HG03025 (cell line): ENCODE results near the gene AGFG1.
"Not testable (repeated sequence)": the region's sequence is repeated elsewhere in the genome, so short reads cannot be mapped to it uniquely, and the experiment has no call there.

Experiments used
- ATAC-seq: cut with Tn5 transposase; IDR thresholded peaks from one replicate; pipeline ENCODE4 v1.9.1; 2021; ENCODE audit warnings: mild to moderate bottlenecking, moderate library complexity; ENCODE audit not compliant: unreplicated experiment, low FRiP score

The AGFG1 gene

DNA sequence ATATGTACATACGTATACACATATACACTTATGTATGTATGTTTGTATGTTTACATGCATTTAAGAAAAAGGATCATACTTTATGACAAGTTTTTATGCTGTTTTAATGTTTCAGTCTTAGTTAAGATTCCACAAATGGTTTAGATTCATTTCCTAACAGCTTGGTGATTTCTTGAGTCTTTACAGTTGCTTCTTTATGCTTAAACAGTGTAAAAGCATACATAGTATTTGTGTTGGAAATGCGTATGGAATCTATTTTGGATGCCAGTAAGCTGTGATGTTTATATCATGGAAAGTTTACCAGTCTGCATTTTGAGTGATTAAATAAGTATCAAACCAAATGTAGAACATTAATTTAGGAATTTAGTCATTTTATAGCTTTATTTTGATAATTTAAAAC lies 55.4 kb downstream of the AGFG1 start:
- no peak for ATAC-seq

DNA sequence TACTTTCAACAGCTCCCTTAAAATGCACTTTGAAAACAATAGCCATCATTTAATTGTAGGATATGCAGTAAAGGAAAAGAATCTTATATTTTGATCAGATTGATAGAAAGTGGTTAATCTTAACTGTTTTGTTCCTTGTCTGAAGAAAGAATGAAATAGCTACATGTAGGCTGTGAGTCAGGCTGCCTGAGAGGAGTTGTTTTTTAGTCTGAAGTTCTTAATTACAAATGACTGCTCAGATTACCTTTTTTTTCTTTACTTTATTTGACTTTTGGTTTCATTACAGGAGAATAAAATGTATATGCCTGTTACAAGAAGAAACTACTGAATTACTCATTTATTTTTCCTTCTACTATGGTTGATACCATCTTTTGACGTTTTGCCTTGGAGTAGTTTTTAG lies 56.8 kb downstream of the AGFG1 start:
- no peak for ATAC-seq

DNA sequence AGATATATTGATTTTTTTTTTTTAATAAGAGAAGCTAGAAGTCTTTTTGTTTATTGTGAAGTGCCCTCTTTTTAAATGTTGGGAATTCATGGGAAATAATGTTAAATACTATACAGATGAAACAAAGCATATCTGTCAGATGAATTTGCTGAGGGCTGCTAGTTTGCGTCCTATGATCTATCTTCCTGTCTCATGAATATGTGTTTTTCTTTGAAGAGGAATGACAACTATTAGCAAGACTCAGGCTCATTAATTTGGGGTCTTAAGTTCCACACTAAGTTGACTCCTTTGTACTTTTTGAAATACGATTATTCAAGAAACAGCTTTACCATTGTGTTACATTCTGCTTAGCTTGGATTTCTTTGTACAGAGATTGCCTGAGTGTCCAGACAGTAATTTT lies 57.9 kb downstream of the AGFG1 start:
- no peak for ATAC-seq

DNA sequence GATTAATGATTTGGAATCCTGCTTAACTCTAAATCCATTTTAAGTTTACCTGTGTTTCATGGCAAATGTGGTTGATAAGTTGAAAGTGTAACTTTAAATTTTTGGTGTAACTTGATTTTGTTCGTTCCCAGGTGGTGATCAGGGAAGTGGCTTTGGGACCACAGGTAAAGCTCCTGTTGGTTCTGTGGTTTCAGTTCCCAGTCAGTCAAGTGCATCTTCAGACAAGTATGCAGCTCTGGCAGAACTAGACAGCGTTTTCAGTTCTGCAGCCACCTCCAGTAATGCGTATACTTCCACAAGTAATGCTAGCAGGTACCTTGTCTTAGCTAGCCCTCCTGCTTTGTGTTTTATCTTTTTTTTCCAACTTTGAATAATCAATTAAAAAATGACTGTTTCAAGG lies 62.8 kb downstream of the AGFG1 start:
- ATAC-seq: peak; percentile 95

DNA sequence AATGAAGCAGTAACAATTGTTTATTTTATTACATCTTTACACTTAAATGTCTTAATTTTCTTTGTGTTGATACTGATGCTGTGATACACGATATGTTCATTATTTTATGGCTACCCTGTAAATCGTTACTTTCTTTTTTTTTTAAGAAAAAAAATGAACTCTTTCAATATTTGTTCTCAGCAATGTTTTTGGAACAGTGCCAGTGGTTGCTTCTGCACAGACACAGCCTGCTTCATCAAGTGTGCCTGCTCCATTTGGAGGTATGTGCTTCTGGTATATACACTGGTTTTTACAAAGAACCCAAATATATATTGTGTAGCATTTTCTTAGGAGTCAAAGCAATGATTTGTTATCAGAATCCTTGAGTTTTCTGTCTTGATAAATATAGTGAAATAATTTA lies 64.5 kb downstream of the AGFG1 start:
- ATAC-seq: no peak

DNA sequence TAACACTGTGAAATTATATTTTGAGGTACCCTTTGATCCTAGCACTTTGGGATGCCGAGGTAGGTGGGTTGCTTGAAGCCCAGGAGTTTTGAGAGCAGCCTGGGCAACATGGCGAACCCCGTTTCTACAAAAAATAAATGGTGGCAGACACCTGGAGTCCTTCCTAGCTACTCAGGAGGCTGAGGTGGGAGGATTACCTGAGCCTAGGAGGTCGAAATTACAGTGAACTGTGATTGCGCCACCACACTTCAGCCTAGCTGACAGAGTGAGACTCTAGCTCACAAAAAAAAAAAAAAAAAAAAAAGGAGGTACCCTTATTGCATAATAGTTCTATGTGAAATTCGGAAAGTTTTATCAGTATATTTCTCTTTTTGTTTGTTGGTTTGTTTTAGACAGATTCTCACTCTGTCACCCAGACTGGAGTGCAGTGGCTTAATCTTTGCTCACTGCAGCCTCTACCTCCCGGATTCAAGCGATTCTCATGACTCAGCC lies 67.6 kb downstream of the AGFG1 start:
- ATAC-seq: no peak

DNA sequence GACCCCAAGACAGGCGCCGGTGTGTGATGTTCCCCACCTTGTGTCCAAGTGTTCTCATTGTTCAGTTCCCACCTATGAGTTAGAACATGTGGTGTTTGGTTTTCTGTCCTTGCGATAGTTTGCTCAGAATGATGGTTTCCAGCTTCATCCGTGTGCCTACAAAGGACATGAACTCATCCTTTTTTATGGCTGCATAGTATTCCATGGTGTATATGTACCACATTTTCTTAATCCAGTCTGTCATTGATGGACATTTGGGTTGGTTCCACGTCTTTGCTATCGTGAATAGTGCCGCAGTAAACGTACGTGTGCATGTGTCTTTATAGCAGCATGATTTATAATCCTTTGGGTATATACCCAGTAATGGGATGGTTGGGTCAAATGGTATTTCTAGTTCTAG lies 68.4 kb downstream of the AGFG1 start:
- ATAC-seq: not testable (repeated sequence)

DNA sequence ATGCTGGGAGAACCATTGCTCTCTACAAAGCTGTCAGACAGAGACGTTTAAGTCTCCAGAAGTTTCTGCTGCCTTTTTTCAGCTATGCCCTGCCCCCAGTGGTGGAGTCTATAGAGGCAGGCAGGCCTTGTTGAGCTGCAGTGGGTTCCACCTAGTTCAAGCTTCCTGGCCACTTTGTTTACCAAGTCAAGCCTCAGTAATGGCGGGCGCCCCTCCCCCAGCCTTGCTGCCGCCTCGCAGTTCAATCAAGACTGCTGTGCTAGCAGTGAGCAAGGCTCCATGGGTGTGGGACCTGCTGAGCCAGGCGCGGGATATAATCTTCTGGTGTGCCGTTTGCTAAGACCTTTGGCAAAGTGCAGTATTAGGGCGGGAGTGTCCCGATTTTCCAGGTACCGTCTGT lies 74.0 kb downstream of the AGFG1 start:
- no peak for ATAC-seq

DNA sequence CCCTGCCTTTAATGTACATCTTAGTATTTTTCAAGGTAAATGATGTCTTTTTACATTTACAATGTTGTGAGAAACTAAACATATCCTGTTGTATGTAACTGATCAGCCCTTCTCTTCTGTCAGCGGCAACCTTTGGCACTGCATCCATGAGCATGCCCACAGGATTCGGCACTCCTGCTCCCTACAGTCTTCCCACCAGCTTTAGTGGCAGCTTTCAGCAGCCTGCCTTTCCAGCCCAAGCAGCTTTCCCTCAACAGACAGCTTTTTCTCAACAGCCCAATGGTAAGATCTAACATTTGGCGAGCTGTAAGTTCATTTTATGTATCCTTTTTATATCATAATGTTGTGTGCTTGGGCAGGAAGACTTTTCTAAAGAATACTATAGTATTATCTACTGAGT lies 79.9 kb downstream of the AGFG1 start:
- no peak for ATAC-seq

DNA sequence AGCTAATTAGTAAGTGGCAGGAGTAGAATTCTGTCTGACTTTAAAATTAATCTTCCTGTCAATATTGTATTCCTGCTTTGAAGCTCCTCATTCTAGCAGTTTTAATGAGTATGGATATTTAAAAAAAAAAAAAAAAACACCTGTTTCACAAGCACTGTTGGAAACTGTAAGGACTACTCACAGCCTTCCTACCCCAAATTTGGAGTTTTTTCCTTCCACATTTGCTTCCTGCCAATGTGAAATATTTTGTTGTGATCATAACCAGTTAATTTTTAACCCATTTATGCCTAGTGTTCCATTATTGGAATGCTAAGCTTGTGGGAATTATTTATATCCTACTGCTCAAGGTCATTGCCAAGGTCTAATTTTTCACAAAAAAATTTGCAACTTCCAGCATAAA lies 90.6 kb downstream of the AGFG1 start:
- ATAC-seq: no peak

DNA sequence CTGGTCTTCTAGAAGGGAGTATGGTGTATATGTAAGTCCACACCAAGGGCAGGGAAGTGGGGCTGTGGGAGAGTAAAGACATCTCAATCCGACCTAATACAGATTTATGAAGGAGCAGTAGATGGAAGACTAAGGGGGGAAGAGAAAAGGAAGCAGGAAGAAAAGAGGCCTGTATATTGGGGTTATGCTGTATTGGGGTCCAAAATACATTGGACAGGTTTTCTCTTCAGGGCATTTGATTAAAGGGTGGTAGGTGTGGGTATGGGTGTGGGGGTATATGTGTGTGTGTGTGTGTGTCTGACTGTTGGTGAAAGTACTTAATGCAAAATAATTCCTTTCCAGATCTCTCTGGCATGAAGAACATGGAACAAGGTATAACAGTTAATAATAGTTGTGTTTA lies 93.1 kb downstream of the AGFG1 start:
- ATAC-seq: no peak

DNA sequence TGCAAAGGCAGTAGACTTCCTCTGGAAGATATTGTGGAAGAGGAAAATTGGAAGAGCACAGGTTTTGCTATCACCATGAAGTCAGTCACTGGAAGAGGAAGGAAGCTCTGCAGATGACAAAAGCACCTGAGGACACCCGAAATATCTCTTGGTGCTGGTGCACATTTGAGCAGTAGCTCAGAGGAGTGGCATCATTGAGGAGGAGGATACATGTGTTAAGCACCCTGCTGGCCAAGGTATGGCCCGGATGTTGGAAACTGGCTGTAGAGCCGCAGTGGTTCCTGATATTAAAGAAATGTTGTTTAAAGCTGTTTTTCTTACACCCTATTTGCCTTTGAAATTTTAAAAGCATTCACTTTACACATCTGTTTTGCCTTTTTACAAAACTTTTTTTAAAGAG lies 94.1 kb downstream of the AGFG1 start:
- no peak for ATAC-seq

DNA sequence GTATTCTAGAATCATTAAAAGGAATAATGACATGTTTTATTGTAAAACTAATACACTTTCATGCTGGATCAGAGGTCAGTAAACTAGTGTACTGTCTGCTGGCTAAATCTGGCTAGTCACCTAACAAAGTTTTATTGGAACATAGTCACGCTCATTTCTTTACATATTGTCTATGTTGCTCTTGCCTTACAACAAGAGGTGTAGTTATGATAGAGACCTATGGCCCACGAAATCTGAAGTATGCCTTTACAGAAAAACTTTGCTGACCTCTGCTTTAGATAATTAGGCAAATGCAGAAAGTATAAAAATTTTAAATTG lies 96.9 kb downstream of the AGFG1 start:
- no peak for ATAC-seq

DNA sequence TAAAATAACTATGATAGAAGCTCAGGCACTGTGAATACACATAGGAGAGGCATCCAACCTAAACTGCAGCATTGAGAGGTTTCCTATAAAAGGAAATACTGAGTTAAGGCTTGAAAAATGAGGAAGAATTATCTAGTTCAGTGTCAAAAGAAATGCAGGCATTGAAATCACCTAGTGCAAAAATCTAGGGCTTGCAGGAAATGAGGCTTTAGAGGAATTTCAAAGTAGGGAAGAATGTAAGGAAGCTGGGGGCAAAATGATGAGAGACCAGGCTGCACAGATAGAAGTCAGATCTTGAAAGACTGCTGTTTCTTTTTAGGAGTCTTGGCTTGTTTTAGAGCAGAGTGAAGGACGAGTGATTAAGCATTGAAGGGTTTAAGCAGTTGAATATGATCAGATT lies 98.7 kb downstream of the AGFG1 start:
- no peak for ATAC-seq

DNA sequence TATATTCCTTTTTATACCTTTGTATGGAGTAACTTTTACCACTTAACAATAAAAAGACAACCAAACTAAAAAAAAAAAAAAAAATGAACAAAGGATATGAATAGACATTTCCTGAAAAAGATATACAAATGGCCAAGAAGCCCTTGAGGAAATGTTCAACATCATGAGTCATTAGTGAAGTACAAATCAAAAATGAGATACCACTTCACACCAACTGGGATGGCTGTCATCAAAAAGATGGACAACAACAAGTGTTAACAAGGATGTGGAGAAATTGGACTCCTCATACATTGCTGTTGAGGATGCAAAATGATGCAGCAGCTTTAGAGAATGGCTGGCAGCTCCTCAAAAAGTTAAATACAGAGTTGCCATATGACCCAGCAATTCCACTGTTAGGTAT lies 104.2 kb downstream of the AGFG1 start:
- no peak for ATAC-seq

DNA sequence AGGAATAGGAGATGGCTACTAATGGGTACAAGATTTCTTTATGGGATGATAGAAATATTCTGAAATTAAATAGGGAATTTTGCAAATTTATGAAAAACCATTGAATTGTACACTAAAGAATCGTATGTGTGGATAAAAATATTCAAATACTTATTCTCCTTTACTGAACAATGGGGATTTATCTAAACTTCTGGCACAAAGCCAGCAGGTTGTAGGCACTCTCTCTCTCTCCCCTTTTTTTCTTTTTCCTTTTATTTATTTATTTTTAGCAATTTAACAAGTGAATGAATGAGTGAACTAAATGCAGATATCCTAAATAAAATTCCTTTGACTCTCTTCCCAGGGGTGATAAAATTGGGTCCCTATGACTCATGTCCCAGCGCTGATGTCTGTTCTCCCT lies 104.9 kb downstream of the AGFG1 start:
- ATAC-seq: no peak

DNA sequence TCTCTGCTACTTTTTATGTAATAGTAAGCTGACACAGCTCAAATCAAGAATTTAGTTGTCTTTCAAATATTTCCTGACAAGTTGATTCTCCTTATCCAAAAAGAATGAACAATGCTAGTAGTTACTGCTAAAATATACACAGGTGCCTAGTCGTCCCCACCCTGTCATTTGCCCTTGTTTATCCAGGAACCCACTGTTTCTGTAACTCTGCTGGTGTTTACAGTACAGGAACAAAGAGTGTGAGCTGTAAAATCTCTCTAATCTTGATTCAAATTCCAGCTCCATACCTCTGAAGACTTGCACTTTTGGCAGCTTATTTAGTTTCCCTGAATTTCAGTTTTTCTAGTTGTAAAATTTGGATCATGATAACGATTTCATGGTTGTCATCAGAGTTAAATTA lies 105.6 kb downstream of the AGFG1 start:
- no peak for ATAC-seq

DNA sequence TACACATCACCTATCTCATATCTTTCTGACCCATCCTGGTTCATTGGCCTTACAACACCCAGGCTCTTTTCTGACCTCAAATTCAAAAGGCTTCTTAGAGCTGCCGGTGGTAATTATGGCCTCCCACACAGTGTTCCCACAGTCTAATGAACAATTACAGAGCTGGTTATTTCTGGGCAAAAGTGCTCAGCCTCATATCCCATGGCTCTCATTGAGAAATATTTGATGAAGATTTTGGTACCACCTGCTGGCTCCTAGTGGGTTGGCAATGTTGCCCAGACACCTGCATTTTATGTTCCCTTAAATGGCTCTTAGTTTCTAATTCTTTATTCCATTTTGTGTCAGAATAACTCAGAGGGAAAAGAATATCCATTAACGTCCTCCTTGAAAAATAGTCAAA lies 106.7 kb downstream of the AGFG1 start:
- ATAC-seq: no peak

DNA sequence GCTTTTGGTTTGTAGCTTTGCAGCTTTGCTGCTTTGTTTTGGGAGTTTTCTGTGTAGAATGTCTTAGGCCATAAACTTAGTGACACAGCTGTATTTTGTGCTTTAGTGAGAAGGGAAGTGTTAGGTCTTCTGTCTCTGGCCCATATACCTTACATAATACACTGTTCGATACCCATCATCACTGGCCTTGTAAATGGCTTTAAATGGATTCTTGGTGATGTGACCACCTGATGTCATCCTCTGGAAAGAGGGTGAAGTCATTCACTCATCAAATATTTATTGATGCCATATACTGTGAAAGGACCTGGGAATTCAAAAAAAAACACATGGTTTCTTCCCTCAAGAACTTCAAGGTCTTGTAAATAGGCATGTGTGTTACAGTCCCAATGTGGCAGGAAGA lies 107.8 kb downstream of the AGFG1 start:
- no peak for ATAC-seq

DNA sequence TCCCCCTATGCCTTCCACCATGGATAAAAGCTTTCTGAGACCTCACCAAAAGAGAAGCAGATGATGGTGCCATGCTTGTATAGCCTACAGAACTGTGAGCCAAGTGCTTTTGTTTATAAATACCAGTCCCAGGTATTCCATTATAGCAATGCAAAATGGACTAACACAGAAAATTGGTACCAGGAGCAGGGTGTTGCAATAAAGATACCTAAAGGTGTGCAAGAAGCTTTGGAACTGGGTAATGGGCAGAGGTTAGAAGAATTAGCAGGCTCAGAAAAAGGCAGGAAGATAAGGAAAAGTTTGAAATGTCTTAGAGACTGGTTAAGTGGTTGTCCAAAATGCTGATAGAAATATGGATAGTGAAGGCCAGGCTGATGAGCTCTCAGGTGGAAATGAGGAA lies 110.4 kb downstream of the AGFG1 start:
- ATAC-seq: no peak

DNA sequence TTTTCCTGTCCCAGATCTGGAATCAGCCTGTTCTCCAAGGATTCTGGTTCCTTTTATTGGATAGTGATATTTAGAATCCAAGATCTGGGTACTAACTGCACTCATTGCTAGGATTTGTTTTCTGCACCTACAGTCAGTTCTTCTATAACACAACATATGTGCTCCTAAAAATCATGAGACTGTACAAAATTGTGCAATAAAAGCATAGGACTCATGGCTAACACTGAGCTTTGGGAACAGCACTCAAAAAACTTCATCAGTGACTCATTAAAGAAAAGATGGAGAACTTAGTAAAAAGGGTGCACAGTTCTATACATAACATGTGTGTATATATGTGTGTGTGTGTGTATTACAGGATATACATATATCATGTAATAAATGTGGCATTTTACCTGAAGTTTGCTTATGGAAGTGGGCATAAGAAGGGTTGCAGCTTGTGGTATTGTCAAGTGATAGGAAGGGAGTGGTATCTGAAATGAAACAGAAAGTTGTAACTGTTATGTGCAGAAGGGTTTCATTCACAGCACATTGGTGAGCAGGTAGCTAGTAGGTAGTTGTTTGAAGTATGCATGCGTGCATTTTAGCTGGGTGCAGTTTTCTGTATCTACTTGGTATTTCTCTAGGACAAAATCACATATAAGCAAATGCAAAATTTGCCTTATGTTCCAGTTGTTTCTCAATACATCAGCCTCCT lies 120.9 kb downstream of the AGFG1 start:
- peak; percentile 90 for ATAC-seq

DNA sequence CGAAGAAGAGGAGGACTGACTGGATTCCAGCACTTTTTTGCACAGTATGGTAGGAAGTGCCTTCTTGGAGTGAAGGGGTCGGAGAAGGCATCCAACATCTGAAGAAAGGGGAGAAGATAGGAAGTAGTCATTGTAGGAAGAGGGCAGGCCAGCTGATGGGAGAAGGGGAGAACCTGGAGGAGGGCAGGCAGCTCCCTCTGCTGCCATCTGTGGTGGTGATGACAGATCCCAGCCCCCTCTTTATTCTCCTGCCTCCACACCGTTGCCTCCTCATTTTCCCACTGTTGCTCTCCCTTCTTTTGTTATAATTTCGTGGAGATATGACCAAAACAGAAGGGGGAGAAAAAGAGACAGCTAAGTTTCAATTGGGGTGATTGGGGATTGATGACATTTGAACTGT lies 123.8 kb downstream of the AGFG1 start:
- ATAC-seq: no peak

DNA sequence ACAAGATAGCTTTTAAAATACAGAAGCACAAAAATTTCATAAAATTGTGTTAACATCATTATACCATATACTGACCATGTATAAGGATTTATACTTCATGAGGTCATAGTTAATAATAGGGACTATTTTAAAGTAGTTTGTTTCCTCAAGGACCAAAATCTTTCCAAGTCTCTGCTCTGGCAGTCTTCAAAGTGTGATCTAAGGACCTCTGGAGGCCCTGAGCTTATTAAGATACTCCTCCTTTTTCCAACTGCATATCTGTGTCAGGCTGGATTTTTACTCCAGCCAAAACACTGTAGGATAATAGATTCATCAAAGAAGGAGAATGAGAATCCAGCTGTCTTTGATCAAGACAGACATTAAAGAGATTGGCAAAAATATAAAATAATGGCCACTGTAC lies 125.1 kb downstream of the AGFG1 start:
- no peak for ATAC-seq
